ENCODE measurements around the gene FUT8.
"Not testable (repeated sequence)": the region's sequence is repeated elsewhere in the genome, so short reads cannot be mapped to it uniquely, and the experiment has no call there.

Gene FUT8

DNA sequence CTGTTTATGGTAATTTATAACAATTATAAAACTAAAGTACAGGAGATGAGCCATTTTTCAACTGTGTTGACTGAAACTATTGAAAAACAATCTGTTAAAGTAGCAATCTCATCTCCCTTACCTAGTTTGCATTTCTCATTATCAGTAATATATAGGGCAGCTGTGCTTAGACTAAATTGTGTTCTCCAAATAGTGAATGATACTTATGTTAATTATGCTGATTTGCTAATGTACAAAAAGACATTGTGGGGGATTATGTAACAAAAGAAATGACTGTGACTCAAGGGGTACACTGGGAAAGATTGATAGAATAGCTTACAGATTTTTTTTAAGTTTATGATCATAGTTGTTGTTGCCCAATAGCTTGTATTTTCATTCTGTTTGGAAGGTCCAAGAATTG, 207.7 kb downstream of the FUT8 start:
- DNase-seq (ENCODE audit: low read depth, low spot score) = no peak

DNA sequence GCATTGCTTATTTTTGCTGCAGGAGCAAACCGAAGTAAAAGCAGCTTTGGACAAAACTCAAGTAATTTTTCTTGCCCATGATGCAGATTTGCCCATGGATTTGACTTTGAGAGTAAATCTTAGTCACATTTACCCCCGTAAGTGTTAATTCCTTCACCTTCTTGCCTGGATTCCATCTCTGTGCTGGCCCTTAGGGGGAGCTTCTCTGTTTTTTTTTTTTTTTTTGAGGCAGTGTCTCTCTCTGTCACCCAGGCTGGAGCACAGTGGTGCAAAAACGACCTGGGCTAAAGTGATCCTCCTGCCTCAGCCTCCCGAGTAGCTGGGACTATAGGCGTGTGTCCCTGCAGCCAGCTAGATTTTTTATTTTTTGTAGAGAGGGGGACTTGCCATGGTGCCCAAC, 210.2 kb downstream of the FUT8 start:
- no peak for DNase-seq (ENCODE audit: low read depth, low spot score)

DNA sequence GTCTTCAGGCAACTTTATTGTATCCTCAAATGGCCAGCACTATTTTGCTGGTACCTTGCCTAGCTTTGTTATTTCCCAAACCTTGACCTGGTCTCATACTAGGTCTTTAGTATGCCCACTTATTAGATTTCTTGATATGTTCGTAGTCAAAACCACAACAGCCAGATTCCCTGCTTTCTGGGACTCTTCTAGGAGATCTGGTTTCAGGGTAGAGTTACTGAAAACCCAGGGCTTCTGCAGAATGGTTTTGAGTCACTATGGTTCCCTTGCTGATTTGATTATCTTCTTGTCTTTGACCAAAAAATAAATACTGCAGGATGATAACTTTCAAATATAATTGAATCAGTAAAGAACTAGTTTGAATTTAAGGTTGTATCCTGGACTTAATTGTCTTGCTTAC, 211.2 kb downstream of the FUT8 start:
- DNase-seq (ENCODE audit: low read depth, low spot score) = no peak

DNA sequence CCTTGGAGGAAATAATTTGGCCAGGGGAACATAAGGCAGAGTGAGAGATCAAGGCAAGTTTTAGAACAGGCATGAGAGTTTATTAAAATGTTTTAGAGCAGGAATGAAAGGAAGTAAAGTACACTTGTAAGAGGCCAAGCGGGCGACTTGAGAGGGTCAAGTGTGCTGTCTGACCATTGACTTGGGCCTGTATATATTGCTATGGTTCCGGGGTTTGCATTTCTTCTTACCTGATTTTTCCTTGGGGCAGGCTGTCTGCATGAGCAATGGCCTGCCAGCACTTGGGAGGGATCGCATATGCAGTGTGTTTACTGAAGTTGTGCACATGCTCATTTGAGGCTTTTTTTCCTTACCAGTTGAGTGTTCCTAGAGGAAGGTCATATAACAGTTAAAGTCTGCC, 214.8 kb downstream of the FUT8 start:
- DNase-seq (ENCODE audit: low read depth, low spot score) = no peak

DNA sequence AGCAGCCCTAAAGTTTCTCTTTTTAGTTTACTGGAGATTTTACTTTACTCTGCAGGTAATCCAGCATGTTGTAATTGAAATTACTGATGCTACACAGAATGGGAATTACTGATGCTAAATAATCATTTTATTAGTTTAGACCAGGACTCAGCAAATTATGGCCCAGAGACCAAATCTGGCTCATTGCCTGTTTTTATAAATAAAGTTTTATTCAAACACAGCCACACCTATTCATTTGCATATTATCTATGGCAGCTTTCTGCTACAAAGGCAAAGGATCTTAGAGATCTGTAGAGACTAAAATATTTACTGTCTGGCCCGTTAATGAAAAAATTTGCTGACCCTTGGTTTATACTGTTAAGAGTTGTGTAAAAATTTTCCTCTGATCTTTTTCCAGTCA, 216.1 kb downstream of the FUT8 start:
- DNase-seq (ENCODE audit: low read depth, low spot score) = no peak

DNA sequence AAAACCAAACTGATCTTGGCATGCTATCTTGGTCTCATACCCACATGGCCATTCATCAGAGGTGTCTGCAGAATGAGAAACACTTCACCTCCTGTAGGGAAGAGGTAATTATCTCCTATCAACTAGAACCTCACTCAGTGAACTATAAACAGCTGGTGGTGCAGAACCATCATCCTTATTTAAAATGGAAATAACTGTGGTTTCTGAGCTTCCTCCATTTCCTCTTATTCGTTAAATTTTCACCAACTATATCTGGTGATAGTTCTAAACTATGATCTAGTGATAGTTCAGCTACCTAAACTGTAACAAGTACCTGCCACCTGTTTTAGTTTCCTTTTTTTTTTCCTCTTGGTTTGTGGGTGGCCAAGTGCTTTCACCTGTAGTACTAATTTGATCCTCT, 218.5 kb downstream of the FUT8 start:
- DNase-seq (ENCODE audit: low read depth, low spot score) = no peak

DNA sequence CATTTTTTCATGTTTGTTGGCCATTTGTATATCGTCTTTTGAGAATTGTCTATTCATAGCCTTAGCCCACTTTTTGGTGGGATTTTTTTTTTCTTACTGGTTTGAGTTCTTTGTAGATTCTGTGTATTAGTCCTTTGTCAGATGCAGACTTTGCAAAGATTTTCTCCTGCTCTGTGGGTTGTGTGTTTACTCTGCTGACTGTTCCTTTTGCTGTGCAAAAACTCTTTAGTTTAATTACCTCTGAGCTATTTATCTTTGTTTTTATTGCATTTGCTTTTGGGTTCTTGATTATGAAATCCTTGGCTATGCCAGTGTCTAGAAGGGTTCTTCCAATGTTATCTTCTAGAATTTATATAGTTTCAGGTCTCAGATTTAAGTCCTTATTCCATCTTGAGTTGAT, 220.0 kb downstream of the FUT8 start:
- no peak for DNase-seq (ENCODE audit: low read depth, low spot score)

DNA sequence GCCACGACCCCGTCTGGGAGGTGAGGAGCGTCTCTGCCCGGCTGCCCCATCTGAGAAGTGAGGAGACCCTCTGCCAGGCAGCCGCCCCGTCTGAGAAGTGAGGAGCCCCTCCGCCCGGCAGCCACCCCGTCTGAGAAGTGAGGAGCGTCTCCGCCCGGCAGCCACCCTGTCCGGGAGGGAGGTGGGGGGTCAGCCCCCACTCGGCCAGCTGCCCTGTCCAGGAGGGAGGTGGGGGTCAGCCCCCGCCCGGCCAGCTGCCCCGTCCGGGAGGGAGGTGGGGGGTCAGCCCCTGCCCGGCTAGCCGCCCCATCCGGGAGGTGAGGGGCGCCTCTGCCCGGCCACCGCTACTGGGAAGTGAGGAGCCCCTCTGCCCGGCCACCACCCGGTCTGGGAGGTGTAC, 221.1 kb downstream of the FUT8 start:
- DNase-seq (ENCODE audit: low read depth, low spot score) = not testable (repeated sequence)

DNA sequence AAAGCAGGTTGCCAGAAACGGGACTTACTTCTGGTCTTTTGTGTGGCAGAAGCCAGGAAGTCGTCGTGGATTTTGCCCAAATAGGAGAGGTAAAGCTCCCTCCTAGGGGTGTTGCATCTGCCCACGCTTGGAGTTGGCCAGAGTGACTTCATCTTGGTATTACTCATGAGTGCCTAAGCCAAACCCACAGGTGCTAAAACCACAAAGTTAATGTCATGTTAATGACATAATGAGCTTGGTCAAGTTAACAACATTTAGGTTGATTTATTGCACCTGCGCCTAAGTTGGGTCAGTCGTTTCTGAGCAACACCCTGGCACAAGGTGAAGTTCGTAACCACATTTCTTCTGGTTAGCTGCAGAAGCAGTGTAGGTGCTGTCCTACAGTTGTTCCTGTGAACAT, 225.2 kb downstream of the FUT8 start:
- no peak for DNase-seq (ENCODE audit: low read depth, low spot score)

DNA sequence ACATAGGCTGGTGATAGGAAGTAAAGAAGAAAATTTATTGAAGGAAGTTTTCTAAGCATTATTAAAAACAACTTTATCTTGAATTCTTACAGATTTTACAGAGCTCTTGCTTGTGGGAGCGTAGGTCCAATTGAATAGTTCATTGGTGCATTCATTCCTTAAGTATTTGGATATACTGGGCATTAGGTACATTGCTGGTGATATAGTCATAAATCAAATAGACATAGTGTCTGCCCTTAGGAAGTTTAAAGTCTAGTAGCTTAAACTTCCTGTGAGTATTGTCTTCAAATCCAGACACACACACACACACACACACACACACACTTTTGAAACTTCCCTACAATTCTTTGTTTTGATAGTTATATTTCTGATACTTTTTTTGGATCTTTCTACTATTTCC, 226.7 kb downstream of the FUT8 start:
- DNase-seq (ENCODE audit: low read depth, low spot score) = no peak

DNA sequence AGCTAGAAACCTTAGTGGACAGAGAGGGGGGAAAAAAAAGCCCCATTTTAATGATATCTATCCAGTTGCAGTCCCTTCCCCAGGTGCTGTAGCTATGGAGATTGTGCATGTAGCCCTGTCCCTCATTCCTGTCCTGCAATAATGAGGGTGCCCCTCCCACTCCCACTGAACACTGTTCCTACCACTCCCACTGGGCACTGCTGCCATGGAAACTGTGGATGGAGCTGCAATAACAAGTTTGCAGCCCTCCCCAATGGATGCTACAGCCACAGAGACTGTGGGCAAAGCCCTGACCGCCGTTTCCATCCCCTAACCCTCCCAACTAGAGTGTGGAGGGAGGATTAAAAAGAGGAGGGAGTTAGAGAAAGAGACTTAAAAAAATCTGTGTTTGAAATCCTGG, 238.3 kb downstream of the FUT8 start:
- no peak for DNase-seq (ENCODE audit: low read depth, low spot score)

DNA sequence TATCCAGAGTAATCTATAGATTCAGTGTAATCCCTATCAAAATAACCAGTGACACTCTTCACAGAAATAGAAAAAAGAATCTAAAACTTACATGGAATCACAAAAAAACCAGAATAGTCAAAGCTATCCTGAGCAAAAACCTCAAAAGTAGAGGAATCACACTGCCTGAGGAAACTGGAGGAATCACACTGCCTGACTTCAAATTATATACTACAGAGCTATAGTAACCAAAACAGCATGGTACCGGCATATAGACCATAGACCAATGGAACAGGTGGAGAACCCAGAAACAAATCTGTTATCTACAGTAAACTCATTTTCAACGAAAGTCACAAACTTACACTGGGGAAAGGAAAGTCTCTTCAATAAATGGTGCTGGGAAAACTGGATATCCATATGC, 244.0 kb downstream of the FUT8 start:
- DNase-seq (ENCODE audit: low read depth, low spot score) = no peak

DNA sequence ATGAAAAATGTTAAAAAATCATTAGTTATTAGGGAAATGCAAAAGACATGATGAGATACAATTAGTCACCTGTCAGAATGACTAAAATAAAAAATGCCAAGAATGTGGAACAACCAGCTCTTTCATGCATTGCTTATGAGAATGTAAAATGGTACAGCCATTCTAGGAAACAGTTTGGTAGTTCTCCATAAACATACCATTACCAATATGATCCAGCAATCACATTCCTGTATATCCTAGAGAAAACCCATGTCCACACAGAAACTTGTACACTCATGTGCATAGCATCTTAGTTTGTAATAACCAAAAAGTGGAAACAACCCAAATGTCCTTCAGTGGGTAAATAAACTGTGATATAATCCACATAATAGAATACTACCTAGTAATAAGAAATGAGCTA, 245.7 kb downstream of the FUT8 start:
- DNase-seq (ENCODE audit: low read depth, low spot score) = no peak

DNA sequence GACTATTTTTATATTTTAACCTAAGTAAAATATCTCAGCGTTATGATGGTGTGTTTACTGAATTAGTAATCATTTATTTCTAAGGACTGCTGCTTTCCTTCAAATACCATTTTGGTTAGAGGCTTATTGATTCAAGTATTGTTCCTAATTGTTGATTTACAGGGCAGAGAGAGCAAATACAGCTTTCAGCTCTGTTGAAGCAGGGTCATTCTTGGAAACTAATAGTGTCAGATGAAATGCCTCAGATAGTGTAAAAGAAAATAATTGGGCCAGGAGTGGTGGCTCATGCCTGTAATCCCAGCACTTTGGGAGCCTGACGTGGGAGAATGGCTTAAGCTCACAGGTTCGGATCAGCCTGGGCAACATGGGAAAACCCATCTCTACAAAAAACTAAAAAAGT, 249.3 kb downstream of the FUT8 start:
- no peak for DNase-seq (ENCODE audit: low read depth, low spot score)

DNA sequence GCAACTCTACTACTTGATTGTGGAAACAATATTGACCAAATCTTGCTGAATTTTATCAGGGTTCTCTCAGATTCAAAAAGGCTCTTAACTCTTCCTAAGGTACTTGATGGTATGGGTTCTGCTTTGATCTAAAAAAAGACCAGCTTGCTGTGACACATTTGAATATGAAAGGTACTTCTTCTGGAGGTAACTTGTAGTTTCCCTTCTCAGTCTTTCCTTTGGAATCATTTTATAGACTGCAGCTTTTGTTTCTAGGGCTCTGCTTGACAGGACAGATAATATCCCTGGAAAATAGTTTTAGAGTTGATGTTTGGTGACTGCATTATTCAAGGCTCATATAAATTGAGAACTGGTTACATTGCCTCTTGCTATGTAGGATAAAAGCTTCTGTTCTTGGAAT, 251.9 kb downstream of the FUT8 start:
- no peak for DNase-seq (ENCODE audit: low read depth, low spot score)

DNA sequence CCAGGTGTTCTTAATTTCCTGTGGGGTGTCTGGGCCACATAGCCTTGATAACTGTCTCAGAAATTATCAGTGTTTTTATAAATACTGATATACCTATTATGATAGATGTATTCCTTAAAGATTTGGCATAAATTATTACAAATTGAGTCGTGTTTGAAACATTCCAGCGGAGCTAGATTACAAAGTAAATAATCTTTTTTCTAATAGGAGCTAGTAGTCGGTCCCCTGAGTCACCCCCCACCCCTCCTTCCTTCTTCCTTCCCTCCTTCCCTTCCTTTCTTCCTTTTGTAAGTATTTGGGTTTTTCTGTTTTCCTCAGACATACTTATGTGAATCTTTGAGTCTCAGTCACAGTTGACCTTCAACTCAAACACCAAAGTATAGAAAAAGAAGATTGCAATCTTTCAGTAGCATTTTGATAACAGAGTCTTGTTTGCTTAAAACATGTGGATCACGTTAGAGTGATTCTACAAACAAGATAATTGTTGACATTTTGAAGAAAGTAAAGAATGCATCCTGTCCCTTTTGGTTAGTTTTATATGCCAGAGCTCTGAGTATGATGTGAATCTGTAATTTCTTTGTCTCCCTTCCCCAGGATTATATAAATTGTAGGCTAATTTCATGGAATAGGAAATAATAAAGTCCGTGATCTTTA, 264.0 kb downstream of the FUT8 start:
- no peak for DNase-seq (ENCODE audit: low read depth, low spot score)

DNA sequence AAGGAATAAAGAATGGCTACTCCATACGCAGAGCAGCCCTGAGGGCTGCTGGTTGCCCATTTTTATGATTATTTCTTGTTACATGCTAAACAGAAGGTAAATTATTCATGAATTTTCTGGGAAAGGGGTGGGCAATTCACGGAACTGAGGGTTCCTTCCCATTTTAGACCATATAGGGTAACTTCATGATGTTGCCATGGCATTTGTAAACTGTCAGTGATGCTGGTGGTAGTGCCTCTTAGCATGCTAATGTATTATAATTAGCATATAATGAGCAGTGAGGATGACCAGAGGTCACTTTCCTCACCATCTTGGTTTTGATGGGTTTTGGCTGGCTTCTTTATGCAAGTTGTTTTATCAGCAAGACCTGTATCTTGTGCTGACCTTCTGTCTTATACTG, 273.0 kb downstream of the FUT8 start:
- no peak for DNase-seq (ENCODE audit: low read depth, low spot score)

DNA sequence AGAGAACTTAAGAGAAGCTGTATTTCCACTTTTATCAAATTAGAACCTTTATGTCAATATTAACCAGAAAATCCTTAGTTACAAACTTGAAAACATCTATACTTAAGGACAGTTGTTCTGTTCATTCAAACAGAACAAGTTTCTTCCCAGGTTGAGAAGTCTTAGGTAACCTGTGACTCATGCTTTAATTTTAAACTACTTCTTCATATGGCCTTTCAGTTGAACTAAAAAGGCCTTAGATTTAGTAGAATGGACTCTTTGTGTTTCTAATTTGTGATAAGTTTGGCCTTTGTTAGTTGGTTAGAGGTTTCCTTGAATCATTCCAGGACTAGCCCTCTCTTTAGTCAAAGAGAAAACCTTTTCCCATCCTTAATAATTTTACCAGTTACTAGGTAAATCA, 274.2 kb downstream of the FUT8 start:
- peak; percentile 38 for DNase-seq (ENCODE audit: low read depth, low spot score)

DNA sequence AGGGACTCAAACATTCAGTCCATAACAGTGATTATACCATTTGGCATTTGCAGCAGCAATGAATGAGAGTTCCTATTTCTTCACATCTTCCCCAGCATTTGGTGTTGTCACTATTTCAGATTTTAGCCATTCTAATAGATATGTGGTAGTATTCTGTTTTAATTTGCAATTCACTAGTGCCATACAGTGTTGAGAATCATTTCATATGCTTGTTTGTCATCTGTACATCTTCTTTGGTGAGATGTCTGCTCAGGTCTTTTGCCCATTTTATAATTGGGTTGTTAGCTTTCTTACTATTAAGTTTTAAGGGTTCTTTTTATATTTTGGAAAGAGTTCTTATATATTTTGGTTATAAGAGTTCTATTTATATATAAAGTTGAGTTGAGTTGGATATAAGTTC, 276.5 kb downstream of the FUT8 start:
- DNase-seq (ENCODE audit: low read depth, low spot score) = no peak

DNA sequence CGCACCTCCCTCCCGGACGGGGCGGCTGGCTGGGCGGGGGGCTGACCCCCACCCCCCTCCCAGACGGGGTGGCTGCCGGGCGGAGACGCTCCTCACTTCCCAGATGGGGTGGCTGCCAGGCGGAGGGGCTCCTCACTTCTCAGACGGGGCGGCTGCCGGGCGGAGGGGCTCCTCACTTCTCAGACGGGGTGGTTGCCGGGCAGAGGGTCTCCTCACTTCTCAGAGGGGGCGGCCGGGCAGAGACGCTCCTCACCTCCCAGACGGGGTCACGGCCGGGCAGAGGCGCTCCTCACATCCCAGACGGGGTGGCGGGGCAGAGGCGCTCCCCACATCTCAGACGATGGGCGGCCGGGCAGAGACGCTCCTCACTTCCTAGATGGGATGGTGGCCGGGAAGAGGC, 280.0 kb downstream of the FUT8 start:
- DNase-seq (ENCODE audit: low read depth, low spot score) = not testable (repeated sequence)

DNA sequence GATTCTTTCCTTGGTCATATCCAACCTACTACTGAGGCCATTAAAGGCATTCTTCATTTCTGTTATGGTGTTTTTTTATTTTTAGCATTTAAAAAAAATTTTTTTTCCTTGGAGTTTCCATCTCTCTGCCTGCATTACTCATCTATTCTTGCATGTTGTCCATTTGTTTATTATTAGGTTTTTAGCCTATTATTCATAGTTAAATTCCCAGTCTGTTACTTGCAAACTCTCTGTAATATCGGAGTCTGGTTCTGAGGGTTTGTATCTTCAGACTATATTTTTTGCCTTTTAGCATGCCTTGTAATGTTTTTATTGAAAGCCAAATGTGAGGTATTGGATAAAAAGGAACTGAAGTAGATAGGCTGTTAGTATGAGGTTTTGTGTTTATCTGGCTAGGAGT, 284.3 kb downstream of the FUT8 start:
- no peak for DNase-seq (ENCODE audit: low read depth, low spot score)

DNA sequence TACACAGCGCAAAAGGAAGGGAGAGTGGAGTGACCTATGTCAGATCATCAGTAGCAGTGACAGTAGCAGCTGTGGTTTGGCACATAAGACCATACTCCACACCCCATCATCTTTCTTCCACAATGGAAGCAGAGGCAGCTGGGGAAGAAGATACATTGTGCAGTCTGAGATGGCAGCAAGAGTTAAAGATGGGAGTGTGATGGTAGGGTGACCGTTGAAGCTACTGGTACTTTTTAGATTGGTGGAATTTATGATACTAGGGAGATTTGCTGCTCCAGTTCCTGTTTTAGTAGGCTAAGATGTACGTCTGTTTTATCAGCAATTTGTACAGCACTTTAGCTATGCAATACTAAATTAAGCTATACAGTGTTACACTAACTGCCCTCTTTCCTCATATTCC, 291.0 kb downstream of the FUT8 start:
- no peak for DNase-seq (ENCODE audit: low read depth, low spot score)

DNA sequence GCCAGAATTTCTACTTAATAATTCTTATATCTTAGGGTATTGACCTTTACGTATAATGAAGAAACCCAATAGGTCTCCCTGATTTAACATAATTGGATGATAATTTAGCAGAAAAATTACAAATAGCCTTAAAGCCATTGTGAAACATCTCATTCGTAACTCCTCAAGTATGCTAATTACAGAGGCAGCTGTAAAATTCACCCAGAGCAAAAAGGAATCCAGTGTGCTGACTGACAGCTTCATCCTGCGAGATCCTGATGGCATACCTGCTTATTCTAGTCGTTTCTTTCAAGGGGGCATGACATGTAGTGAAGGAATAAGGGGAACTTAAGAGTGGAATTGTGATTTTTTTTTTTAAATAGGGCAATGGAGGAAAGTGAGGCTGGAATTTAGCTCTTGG, 291.5 kb downstream of the FUT8 start:
- no peak for DNase-seq (ENCODE audit: low read depth, low spot score)

DNA sequence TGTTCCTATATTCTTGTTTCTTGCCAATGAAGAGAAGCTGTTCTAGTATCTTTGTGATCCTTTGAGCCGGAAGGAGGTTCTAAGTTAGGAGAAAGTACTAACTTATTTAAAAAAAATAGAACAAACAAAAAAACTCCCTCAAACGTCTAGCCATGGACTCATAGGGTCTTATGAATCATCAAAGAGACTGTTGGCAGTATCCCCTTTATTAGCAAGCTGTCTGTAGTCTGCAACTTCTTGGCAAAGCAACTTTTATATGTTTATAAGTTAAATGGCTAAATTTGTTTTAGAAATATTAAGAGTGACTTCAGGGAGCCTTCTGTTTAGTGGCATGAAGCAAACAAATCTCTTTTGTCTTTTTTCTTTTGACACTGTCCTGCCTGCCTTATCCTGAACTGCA, 291.9 kb downstream of the FUT8 start:
- no peak for DNase-seq (ENCODE audit: low read depth, low spot score)
